ENCODE results near the gene PCGF2.
"Not testable (repeated sequence)": the region's sequence is repeated elsewhere in the genome, so short reads cannot be mapped to it uniquely, and the experiment has no call there.

Gene PCGF2

DNA sequence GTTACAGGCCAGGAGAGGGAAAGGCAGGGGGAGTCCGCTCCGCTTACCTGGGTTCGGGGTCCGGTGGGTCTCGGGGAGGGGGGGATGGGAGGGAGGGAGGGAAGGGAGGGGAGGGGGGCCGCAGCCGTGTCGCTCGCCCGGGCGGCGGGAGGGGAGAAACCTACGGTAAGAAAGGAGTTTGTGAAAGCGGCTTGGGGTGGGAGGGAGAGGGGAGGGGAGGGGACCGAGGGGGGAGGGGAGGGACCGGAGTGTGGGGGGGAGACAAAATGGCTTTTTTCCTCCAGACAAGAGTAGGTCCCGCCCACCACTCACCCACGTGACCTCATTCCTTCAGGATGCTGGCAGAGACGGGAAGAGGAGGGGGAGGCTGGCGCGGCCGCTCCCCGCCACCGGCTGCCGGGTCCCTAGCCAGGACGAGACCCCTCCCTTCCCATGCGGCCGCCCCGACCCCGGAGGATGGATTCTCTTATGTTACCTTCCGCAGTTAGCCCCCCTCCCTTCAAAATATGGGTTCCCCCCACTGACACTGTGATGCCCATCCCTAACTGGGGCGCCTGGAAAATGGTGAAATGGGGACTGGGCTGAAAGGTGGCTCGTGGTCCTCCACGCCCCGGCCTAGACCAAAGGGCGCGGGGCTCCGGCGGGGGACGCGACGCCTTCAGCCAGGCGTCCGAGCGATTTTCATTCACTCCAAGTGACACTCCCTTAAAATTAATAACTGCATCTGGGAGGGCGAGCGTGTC, at the start of gene PCGF2:
Gene PCGF2, minus strand, starts transcription at position 188 of the 743 bp plus-strand sequence. CDS start 7,934 bp downstream, outside the sequence.
- peak in 46 of 56 donors; percentile 13 to 88 (median 61) for DNase-seq

DNA sequence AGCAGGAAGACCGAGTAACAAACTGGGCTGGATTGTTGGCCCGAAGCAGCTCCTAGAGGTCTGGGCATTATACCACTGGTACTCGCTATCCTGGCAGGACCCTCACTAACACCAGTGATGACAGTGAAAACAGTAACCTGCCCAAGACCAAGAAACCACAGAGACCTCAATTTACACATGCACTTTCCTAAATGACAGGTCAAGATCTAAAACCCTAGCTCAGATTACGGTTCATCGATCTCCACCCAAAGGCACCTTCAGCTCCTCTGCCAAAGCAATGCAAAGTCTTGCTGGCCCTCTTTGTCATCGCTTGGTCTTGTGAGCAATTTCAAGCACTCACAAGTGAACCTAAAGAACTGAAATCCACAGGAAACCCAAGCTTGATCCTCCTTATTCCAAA, 49.7 kb upstream of the PCGF2 start:
- DNase-seq = no peak

DNA sequence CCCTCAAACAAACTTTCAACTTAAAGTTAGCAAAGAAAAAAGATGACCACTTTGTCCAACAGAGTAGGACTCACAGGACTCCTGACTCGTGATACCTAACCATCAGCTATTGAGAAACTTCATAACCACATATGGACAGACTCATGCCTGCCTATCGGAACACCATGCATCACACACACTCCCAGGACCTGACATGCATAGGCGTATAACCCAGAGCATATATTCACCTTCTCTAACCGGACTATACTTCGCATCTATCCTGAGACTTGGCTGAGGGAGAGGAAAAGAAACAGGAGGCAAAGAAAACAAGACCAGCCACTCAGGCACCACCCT, 49.0 kb upstream of the PCGF2 start:
- no peak for DNase-seq

DNA sequence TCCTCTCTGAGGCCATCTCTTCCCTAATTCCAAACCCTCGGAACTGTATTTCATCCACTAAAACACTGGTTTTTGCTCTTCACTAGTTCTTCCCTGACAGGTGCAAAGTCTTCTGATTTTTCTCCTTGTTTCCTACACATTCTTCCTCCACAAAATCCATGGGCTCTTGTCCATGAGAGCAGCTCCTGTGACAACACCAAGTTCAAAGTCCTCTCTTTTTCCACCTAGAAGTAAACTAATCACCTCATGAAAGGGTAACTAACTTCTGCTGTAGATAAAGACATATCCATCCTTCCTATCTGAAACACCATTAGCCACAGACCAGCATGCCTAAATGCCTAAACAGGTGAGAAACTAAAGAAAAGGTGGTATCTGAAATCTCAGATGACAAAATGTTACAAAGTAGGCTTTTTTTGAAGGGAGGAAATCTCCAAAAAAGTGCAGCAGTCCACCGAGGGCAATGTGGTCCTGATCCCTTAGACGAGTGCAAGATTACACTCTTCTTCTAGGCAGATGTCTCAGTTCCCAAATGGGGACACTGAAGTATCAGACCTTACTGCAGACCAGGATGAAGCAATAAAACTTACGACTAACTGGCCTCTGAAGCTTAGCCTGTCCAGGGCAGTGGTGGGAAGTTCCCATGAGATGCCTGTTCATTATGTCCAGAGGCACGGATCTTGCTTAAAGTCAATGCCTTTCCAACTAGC, 48.5 kb upstream of the PCGF2 start:
- no peak for DNase-seq

DNA sequence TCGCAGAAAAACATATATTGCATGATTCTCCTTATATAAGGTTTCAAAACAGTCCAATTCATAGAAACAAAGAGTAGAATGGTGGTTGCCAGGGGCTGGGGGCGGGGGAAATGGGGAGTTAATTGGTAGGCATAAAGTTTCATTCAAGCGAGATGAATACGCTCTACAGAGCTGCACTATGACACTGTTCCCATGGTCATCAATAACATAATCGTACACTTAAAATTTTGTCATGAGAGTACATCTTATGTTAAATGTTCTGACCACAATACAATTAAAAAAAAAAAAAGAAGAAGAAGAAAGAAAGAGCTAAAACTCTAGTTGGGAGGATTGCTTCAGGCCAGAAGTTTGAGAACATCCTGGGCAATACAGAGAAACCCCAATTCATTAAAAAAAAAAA, 46.1 kb upstream of the PCGF2 start:
- no peak for DNase-seq

DNA sequence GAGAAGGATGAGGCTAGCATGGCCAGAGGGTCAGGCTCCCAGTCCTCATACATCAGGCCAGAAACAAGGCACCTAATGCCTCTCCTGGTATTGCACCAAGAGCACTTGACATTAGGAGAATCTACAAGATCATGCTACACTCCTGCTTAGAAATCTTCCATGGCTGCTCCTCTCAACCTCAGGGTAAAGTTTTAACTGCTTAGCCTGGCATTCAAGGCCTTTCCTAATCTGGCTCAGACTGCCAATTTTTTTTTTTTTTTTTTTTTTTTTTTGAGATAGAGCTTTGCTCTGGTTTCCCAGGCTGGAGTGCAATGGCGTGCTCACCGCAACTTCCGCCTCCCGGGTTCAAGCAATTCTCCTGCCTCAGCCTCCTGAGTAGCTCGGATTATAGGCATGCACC, 43.0 kb upstream of the PCGF2 start:
- no peak for DNase-seq

DNA sequence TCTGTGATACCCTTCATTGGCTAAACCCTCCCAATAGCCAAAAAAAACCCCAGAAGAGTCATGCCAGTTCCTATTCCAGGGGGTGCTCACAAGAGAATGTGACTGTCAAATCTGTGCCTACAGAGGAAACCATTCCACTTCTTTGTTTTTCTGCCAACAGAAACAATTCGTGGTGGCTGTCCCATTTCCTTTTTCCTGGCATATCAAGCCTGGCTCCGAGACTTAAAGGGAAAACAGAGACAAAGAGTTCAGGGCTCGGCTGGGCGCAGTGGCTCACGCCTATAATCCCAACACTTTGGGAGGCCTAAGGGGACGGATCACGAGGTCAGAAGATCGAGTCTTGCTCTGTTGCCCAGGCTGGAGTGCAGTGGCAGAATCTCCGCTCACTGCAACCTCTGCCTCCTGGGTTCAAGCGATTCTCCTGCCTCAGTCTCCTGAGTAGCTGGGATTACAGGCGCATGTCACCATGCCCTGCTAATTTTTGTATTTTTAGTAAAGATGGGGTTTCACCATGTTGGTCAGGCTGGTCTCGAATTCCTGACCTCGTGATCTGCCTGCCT, 42.1 kb upstream of the PCGF2 start:
- DNase-seq = not testable (repeated sequence)

DNA sequence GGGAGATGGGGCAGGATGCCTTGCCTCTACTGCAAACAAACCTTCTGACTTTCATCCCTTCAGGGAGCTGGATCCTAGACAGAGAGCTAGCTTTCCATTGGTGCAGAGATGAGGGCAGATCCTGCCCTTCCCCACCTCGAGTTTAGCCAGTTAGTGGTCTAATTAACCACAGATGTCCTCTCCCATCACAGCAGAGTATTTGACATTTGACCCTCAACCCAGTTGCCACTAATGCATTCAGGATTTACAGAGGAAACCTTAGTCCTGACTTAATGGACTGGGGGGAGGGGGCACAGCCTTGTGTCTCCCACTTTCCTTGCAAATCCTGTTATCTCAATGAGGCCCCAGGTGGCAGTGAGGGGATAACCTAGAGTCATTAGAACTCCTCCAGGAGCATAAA, 41.0 kb upstream of the PCGF2 start:
- DNase-seq = no peak

DNA sequence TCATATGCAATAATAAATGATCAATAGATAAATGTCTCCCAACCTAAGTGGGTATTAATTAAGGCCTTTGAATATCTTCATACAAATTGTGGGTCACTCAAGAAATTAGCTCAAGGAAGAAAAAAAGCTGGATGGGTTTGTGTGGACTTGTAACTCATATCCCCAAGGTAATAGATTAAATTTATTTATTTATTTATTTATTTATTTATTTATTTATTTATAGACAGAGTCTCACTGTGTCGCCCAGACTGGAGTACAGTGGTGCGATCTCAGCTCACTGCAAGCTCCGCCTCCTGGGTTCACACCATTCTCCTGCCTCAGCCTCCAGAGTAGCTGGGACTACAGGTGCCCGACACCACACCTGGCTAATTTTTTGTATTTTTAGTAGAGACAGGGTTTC, 39.9 kb upstream of the PCGF2 start:
- DNase-seq = not testable (repeated sequence)

DNA sequence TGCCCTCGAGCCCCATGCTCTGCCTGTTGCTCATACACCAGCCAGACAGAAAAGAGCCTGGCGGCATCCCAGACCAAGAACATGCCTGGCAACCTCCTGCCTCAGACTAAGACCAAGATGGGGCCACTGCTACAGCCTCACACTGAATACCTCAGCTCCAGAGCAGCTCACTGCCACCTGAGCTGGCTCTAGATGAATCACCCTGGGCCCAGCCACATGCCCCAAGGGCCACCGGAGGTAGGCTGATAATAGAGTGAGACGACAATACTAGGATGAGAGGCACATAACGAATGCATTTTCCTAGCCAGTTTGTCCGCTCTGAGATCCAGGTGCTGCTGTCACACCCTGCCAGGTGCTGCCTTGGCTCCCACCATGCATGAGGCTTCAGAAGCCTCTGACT, 38.2 kb upstream of the PCGF2 start:
- no peak for DNase-seq

DNA sequence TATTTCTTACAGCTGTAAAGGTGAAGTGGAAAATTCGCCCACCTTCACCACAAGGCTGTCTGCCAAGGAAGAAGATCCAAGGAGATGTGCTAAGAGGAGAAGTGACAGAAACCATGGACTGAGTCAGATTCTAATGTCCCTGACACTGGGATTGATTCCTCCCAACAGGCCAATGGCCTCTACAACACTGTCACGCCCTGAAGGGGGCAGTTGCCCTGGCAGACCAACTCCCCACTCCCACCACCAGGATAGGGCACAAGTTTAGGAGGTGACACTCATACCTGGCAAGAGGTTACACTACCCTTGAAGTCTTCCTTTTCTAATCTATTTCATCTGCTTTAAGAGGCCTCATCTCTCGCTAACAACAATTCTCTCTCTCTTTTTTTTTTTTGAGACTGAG, 35.1 kb upstream of the PCGF2 start:
- DNase-seq = no peak

DNA sequence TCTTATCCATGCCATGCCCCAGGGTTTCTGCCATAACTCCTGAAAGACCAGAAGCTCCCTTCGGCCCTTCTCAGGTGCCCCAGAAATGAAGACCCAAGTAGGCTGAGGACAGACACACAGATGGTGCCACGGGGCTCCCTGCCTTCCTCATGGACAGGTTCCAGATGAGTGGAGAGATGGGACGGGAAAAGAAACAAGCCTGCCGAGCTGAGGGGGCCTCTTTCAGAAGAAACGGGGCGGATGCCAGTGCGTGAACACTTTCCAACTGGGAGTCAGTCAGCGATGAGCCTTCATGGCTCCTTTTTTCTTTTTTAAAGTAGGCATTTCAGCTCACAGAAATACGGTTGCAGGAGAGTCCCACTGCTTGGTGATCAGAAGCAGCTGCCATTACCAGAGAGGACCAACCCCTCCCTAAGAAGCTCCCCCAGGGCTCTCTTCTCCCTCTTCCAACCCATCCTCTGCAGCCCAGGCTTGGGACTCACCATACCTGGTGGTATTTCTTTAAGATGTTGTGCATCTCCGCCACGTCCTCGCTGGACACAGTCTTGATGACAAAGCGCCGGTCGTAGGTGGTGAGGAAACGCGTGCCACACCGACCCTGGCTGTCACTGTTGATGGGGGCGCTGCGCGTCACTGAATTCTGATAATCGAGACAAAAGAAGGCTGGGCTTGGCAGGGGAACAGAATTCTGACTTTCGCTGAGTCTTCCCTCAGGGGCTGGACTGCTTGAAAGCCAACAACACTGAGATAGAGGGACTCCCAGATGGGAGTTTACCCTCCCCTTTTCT, 32.0 kb upstream of the PCGF2 start:
- DNase-seq = no peak

DNA sequence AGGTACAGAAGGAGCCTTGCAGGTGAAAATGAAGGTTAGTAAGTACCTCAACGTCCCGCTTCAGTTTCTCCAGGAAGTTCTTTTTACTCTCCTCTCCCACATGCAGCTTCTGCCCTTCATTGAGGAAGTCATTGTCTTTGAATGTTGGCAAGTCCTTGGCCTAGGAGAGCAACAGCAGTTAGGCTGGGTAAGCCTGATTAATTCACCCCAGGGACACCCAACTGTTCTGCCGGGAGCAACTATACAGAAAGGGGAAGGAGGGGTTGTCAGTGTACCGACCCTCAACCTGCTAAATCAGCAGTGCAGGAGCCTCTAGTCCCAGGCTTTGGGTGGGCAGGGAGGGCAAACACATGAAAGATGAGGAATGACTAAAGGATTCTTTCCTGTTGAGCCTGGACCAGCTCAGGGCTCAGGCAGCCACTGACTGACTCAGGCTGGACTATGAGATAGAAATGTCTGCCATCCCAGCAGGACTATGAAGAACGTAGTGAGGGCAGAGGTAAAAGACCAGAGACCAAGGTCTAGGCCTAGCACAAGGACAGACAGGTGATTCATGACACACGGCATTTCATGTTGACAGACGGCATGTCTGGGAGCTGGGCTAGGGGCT, 29.6 kb upstream of the PCGF2 start:
- no peak for DNase-seq

DNA sequence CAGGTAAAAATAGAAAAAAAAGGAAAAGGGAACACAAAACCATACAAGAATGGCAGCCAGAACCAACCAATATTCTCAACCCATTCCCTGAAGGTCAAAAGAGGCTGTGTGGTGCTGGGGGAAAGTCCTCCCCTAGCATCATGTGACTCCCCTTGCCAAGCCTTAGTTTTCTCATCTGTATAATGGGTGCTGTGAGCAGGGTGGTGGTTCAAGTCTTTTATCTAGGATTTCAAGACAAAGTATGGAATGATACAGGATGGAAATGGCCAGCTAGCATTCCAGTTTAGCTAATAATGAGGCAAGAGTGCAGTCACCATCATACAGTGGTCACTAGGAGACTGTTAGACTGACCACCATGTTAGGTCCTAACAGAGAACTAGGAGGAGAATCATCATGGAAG, 25.1 kb upstream of the PCGF2 start:
- no peak for DNase-seq

DNA sequence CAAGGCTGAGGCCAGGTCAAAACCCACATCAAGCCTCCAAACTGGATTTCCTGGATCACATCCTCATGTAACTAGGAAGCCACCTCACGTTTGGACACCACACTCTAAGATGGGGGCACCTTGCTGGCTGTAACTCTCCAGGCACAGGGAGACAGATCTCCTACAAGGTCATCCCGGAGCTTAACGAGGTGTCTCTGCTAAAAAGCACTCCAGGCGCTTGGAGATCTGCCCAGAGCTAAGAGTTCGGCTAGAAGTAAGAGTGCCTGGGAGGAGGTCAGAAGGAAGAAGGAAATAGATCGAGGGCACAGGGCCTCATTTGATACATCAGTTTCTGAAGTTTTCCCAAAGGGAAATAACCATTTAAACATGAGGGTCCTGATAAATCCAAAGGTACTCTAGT, 20.3 kb upstream of the PCGF2 start:
- DNase-seq = no peak

DNA sequence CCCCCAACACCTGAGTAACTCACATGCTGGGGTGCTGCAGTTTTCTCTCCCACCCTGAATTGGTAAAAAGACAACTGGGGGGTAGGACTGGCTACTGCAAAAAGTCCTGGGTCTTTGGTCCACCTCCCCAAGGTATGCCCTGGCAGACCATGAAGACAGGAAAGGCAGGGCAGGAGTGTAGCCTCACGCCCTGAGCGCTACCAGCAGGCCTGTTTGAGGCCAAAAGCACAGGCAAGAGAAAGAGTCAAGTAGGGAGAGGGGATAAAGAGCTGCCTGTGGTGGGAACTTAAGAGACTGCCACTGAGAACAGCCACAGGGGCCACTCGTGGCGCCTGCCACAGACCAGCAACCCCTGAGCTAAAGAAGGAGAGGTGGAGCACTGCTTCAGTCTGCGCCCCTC, 18.2 kb upstream of the PCGF2 start:
- no peak for DNase-seq

DNA sequence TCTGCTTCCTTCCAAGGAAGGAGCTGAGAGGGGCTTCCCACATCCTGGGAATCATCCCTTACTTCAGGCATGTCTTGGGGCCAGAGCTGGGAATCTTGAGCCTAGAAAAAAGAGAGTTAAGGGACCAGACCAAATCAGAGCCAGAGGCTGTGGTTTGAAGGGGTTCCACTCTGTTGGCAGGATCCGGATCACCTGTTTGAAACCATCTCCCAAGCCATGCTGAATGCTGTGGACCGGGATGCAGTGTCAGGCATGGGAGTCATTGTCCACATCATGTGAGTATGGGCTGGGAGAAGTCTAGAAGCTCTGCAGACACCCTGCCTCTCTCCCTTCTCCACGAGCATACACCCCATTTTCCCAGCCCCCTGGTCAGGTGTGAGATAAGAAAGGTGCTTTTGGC, 14.1 kb upstream of the PCGF2 start:
- DNase-seq = no peak

DNA sequence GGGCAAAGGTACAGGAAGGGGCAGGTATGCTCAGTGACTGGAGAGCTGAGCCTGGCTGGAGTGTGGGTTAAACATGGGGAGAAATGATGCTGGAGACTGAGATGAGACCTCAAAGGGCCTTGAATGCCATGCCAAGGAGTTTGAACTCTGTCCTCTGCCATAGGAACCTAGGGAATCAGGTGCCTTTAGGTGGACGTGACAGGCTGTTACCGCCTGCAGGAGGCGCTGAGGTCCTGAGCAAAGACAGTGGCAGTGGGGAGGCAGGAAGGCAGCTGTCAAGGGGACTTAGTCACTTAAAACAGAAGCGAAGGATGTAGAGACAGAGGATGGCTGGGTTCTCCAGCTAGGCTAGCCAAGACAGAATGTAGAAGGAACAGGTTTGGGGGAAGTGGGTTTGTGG, 13.5 kb upstream of the PCGF2 start:
- no peak for DNase-seq

DNA sequence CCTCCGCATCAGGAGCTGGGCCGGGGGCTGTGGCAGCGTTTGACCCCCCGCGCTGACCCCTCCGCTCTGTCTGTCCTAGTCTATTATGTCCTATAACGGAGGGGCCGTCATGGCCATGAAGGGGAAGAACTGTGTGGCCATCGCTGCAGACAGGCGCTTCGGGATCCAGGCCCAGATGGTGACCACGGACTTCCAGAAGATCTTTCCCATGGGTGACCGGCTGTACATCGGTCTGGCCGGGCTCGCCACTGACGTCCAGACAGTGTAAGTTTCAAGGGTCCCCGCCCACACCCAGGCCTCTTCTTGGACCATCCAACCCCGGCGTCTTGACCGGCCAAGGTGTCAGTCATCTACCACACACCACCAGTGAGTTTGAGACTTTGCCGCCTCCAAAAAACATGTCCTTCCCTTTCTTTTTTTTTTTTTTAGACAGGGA, 5.0 kb upstream of the PCGF2 start:
- DNase-seq = no peak

DNA sequence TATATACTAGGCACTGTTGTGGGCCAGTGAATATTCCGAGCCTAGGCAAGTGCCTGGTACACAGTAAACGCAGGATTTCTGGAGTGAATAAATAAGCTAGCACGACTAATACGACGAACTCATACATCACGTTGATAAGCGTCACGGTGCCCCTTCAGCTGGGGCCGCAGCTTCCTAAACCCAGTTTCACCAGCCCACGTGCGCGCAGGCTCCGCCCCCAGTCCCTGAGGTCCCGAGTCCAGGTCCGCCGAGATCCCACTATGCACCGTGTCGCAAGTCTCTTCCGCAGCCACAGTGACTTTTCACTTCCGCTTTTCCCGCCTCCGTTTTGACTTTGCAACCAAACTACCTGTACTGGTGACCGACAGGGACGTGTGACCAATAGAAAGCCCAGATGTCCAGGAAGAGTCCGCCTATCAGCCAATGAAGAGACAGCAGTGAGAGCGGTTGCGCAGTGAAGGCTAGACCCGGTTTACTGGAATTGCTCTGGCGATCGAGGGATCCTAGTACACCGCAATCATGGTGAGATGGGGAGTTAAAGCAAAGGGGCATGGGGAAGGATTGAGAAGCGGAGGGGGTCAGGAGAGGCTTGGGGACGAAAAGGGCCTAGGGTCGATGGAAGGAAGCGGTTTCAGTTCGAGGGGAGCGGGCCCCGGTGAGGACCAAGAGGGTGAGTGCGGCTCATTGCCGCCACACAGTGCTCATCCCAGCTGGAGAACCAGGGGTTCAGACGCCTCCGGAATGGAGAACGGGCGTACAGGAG, 4.4 kb upstream of the PCGF2 start, which contains the start of gene PSMB3:
Gene PSMB3, plus strand, starts transcription at position 434 of the 763 bp plus-strand sequence. Its CDS starts 86 bp downstream, at position 520.
- DNase-seq = peak; percentile 58 to 100 (median 97)

Measured in amygdala (tissue), 56 donors.